T1000 (cell line): ENCODE measurements around the gene PDK2.

Experiments
- DNase-seq: peaks from one replicate; lab custom pipeline; 2025; ENCODE audit warnings: mixed read lengths; lab: John Stamatoyannopoulos, UW

The PDK2 gene

GRCh38 chr17:50078430-50078829, 16.7 kb upstream of the PDK2 start:
- no peak for DNase-seq

- DNase-seq = no peak
Measured at GRCh38 chr17:50079334-50080095, 15.6 kb upstream of the PDK2 start.

GRCh38 chr17:50080096-50080480, 15.1 kb upstream of the PDK2 start:
- DNase-seq = no peak

- no peak for DNase-seq
Measured at GRCh38 chr17:50080827-50081226, 14.3 kb upstream of the PDK2 start.

GRCh38 chr17:50081757-50082156, 13.4 kb upstream of the PDK2 start:
- no peak for DNase-seq

- DNase-seq = peak; percentile 46
Measured at GRCh38 chr17:50087246-50087911, 7.8 kb upstream of the PDK2 start.

GRCh38 chr17:50087912-50088405, 7.2 kb upstream of the PDK2 start:
- no peak for DNase-seq

- no peak for DNase-seq
Measured at GRCh38 chr17:50088952-50089825, 6.0 kb upstream of the PDK2 start.

- no peak for DNase-seq
Measured at GRCh38 chr17:50090071-50090470, 5.1 kb upstream of the PDK2 start.

GRCh38 chr17:50090971-50091917, 3.9 kb upstream of the PDK2 start:
- no peak for DNase-seq

GRCh38 chr17:50091918-50092285, 3.2 kb upstream of the PDK2 start:
- no peak for DNase-seq

GRCh38 chr17:50093246-50093645, 1.9 kb upstream of the PDK2 start:
- DNase-seq = no peak

GRCh38 chr17:50093807-50094206, 1.3 kb upstream of the PDK2 start:
- no peak for DNase-seq

GRCh38 chr17:50094243-50094752, 853 bp upstream of the PDK2 start:
- peak; percentile 73 for DNase-seq

- DNase-seq = no peak
Measured at GRCh38 chr17:50095626-50096037, 481 bp downstream of the PDK2 start.

- no peak for DNase-seq
Measured at GRCh38 chr17:50096092-50096491, 941 bp downstream of the PDK2 start.

- DNase-seq = no peak
Measured at GRCh38 chr17:50096758-50097157, 1.6 kb downstream of the PDK2 start.

- DNase-seq = no peak
Measured at GRCh38 chr17:50097455-50097854, 2.3 kb downstream of the PDK2 start.

GRCh38 chr17:50097926-50098325, 2.8 kb downstream of the PDK2 start:
- DNase-seq = no peak

- no peak for DNase-seq
Measured at GRCh38 chr17:50098583-50098982, 3.4 kb downstream of the PDK2 start.

- no peak for DNase-seq
Measured at GRCh38 chr17:50099003-50099402, 3.9 kb downstream of the PDK2 start.
